GM12891 (cell line): ENCODE results near the gene WNT4.
A peak's percentile ranks its signal among the peaks of the same experiment; 100 is the strongest.

Experiments
- DNase-seq: peaks from one replicate; pipeline ENCODE4 v3.0.0; 2011; ENCODE audit warnings: low spot score; ENCODE audit not compliant: insufficient read length
- FAIRE-seq: peaks from 2 replicates; lab custom pipeline; 2011; peaks lifted over from hg19 to GRCh38; lab: Jason Lieb, UNC
- PAX5 ChIP-seq: IDR thresholded peaks from 2 replicates; pipeline ENCODE4 v1.6.1; 2011; ENCODE audit warnings: low read length, moderate library complexity, mild to moderate bottlenecking; ENCODE audit not compliant: insufficient read depth, severe bottlenecking
- POLR2A ChIP-seq: IDR thresholded peaks from 2 replicates; pipeline ENCODE4 v1.6.1; 2011; ENCODE audit warnings: low read depth, low read length, control low read depth
- POLR2AphosphoS5 ChIP-seq: IDR thresholded peaks from 2 replicates; pipeline ENCODE4 v1.6.1; 2011; ENCODE audit warnings: low read depth, low read length, control low read depth
- POU2F2 ChIP-seq: IDR thresholded peaks from 2 replicates; pipeline ENCODE4 v1.6.1; 2011; ENCODE audit warnings: low read depth, mild to moderate bottlenecking, control low read depth, low read length, moderate library complexity
- SPI1 ChIP-seq: IDR thresholded peaks from 2 replicates; pipeline ENCODE4 v1.6.1; 2011; ENCODE audit warnings: low read depth, low read length, control low read depth
- TAF1 ChIP-seq: IDR thresholded peaks from 2 replicates; pipeline ENCODE4 v1.6.1; 2011; ENCODE audit warnings: low read depth, low read length, control low read depth

WNT4 gene

GRCh38 chr1:22114083-22115012 is 28.5 kb downstream of the WNT4 start:
- TF ChIP-seq PAX5 (no peak), POLR2A (no peak), POLR2AphosphoS5 (no peak), SPI1 (no peak), POU2F2 (no peak), TAF1 (no peak)
- FAIRE-seq, result no peak
- DNase-seq, result no peak

DNA sequence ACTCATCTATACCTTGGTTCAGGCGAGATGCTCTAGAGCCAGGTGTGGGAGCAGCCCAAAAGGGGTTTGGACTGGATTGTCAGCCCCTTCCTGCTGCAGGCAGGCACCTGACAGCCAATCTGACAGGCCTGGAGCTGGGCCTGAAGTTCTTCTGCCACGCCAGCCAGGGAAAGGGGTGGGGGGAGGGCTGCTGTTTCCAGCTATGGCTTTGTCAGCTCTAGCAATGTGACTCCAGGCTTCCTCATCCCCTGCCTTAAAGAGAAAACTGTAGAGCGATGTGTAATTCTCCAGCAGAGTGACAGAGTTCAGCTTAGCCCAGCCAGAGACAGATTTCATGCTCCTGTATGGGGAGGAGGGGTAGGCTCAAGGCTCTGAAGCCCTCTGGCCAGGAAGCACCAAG is 30.3 kb downstream of the WNT4 start:
- FAIRE-seq (no peak), DNase-seq (no peak)
- TF ChIP-seq PAX5 (no peak), SPI1 (no peak)

GRCh38 chr1:22111620-22112019 is 31.3 kb downstream of the WNT4 start:
- TF ChIP-seq POLR2A, result no peak
- no peak for TF ChIP-seq SPI1
- no peak for TF ChIP-seq POLR2AphosphoS5
- TF ChIP-seq TAF1, result no peak
- no peak for TF ChIP-seq PAX5
- TF ChIP-seq POU2F2, result no peak
- DNase-seq, result no peak
- no peak for FAIRE-seq

DNA sequence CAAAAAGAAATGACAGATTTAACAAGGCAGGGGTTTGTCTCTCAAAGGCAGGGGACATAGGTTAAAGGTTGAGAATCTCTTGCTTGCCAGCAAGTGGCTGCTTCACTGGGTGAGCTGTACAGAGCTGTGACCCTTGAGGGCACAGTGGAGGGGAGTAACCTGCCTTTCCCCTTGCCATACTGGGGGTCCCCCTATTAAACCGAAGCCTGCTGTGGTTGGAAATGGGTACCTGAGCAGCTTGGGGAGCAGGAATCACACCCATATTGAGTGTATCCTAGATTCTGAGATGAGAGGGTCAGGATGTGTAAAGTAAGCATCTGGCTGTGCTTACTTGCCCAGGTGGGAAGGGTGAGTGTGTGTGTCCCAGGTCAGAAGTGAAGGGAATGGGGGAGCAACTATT is 31.8 kb downstream of the WNT4 start:
- DNase-seq, result no peak
- FAIRE-seq, result no peak

DNA sequence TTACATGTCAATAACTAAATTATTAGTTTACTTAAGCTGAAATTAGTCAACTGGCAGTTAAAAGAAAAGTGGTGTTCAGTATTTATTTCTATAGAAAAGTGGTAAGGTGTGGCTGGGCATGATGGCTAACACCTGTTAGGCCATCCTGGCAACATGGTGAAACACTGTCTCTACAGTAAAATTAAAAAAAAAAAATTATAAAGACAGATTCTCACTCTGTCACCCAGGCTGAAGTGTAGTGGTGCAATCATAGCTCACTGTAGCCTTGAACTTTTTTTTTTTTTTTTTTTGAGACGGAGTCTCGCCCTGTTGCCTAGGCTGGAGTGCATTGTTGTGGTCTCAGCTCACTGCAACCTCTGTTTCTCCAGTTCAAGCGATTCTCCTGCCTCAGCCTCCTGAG is 32.9 kb downstream of the WNT4 start:
- DNase-seq (no peak), FAIRE-seq (no peak)
- no peak for TF ChIP-seq POLR2AphosphoS5
- no peak for TF ChIP-seq TAF1
- no peak for TF ChIP-seq SPI1
- no peak for TF ChIP-seq POLR2A
- TF ChIP-seq POU2F2, result no peak
- no peak for TF ChIP-seq PAX5

More for the DNA sequence above, 31.8 kb downstream of the WNT4 start:
- TF ChIP-seq POLR2AphosphoS5 (no peak), SPI1 (no peak), TAF1 (no peak), POLR2A (no peak), POU2F2 (no peak)

- FAIRE-seq, result no peak
Measured at GRCh38 chr1:22108339-22109105, 34.4 kb downstream of the WNT4 start.

GRCh38 chr1:22107126-22107525 is 35.8 kb downstream of the WNT4 start:
- FAIRE-seq (no peak), DNase-seq (no peak)
- TF ChIP-seq POLR2AphosphoS5, result no peak
- no peak for TF ChIP-seq POLR2A
- no peak for TF ChIP-seq PAX5
- no peak for TF ChIP-seq TAF1
- TF ChIP-seq SPI1, result no peak
- no peak for TF ChIP-seq POU2F2

More at GRCh38 chr1:22108339-22109105, 34.4 kb downstream of the WNT4 start:
- DNase-seq, result no peak
- no peak for TF ChIP-seq PAX5
- TF ChIP-seq TAF1, result no peak
- TF ChIP-seq SPI1, result no peak
- no peak for TF ChIP-seq POLR2AphosphoS5
- TF ChIP-seq POLR2A, result no peak
- no peak for TF ChIP-seq POU2F2

DNA sequence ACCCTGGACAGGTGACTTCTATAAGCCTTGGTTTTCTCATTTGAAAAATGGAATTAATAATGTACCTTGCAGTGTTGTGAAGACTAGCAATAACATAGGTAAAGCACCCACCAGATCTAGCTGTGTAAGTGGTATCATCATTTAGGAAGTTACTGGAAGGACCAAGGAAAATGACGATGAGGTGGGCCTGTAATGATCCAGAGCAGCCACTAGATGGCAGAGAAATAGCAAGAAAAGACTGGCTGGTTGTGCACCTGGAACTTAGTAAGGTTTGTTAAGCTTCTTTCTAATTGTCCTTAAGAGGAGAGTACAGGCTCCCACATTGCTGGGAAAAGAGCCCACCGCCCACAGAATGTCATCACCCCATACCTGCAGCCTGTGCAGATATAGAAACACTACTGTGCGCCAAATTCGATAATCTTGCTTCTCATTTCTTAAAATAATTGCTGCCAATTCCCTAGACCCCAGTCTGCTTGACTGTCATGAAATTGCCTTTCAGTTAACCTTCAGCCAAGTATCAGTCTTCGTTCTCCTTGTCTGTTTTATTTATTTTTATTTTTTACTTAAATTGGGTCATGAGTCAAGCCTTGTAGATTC is 37.2 kb downstream of the WNT4 start:
- DNase-seq, result no peak
- TF ChIP-seq POU2F2 (no peak), PAX5 (no peak), TAF1 (no peak), POLR2AphosphoS5 (no peak), SPI1 (no peak), POLR2A (no peak)
- peak; percentile 81 for FAIRE-seq

DNA sequence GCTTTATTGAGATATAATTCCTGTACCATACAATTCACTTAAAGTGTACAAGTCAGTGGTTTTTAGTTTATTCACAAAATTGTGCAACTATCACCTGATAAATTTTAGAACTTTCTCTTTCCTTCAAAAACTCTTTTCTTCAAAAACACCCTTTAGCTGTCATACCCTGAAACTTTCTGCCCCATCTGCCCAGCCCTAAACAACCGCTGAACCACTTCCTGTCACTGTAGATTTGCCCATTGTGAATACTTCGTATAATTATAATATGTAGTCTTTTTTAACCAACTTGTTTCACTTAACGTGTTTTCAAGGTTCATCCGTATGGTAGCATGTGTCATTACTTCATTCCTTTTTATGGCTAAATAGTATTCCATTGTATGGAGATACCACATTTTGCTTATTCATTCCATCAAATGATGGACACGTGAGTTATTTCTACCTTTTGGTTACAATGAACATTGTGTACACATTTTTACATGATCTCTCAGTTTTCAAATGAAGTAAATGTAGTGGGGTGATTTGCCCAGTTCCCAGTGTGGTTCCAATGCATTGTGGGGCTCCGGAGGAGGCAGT is 37.9 kb downstream of the WNT4 start:
- FAIRE-seq, result no peak
- DNase-seq, result no peak
- no peak for TF ChIP-seq SPI1
- no peak for TF ChIP-seq POLR2A
- no peak for TF ChIP-seq PAX5
- no peak for TF ChIP-seq POLR2AphosphoS5
- TF ChIP-seq TAF1, result no peak
- TF ChIP-seq POU2F2, result no peak
